Mucosa of stomach (tissue), 1 donor: ENCODE measurements around the gene PRSS27.

Source experiments
- H3K27me3 ChIP-seq: one replicate; pipeline ENCODE4 v1.7.0; 2013; ENCODE audit warnings: mild to moderate bottlenecking, low read length; ENCODE audit not compliant: control insufficient read depth, insufficient read depth
- H3K36me3 ChIP-seq: one replicate; pipeline ENCODE4 v1.7.0; 2013; ENCODE audit warnings: low read length; ENCODE audit not compliant: control insufficient read depth, insufficient read depth
- H3K4me1 ChIP-seq: one replicate; pipeline ENCODE4 v1.7.0; 2013; ENCODE audit warnings: mild to moderate bottlenecking, low read length; ENCODE audit not compliant: control insufficient read depth, insufficient read depth
- H3K4me3 ChIP-seq: one replicate; pipeline ENCODE4 v1.7.0; 2013; ENCODE audit warnings: low read length
- H3K9ac ChIP-seq: one replicate; pipeline ENCODE4 v1.7.0; 2013; ENCODE audit warnings: mild to moderate bottlenecking, low read length, moderate library complexity
- H3K9me3 ChIP-seq: one replicate; pipeline ENCODE4 v1.7.0; 2013; ENCODE audit warnings: mild to moderate bottlenecking, low read length, moderate library complexity; ENCODE audit not compliant: control insufficient read depth
- donor health status: Pancreatic carcinoma.

PRSS27 gene

DNA sequence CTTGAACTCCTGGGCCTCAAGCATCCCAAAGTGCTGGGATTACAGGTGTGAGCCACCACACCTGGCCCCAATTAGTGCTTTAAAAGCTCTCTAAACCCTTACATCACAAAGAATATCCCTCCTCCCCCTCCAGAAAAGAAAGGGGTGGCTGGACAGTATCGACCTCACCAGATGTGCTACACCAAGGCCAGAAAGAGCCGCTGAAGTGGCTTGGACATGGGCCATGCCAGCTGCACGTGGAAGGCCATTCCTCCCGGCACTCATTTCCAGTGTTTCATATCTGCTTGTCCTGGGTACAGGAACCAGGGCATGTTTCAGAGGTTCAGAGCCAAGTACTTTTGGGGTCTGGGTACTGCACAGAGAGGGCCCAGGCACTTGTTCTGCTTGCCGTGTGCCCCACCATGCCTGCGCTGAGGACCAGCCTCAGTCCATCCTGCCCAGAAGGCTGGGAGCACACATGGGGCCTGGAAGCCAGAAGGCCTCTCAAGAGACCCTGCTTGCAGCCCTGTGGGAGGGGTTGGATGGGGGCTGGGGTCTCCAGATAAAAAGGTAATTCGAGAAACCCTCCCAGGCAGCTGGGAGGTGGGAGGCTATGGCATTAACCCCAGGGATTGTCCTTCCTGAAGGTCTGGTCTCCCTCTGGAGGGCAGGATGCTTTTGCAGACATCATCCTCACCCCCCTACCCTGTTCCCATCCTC, 28.9 kb upstream of the PRSS27 start:
- no peaks in the 10 kb centered on the region for H3K36me3 ChIP-seq
- H3K9me3 ChIP-seq: no peaks in the 10 kb centered on the region
- no peak overlapping the region for H3K4me3 ChIP-seq
- H3K4me1 ChIP-seq: peaks cover 11% of the 10 kb centered on the region
- no peak overlapping the region for H3K9ac ChIP-seq
- no peaks in the 10 kb centered on the region for H3K27me3 ChIP-seq

DNA sequence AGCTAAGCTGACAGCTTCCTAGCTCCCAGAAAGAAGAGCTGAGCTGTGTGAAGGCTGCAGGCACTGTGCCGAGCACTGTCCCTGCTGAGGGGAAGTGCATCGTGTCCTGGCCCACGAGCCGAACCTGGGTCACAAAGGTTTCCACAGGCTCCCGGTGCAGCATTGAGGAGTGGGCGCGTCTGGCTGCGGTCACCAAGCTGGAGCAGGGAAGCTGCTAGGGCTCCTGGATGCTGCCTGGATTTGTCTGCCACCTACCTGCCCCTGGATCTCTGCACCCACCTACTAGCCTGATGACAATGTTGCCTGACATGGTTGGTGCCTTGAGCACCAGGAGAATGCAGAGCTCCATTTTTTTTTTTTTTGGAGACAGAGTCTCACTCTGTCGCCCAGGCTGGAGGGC, 25.9 kb upstream of the PRSS27 start:
- Histone ChIP-seq H3K4me1 (no peaks in the 10 kb centered on the region), H3K4me3 (no peak overlapping the region), H3K27me3 (no peaks in the 10 kb centered on the region), H3K9ac (no peak overlapping the region), H3K36me3 (no peaks in the 10 kb centered on the region), H3K9me3 (no peaks in the 10 kb centered on the region)

DNA sequence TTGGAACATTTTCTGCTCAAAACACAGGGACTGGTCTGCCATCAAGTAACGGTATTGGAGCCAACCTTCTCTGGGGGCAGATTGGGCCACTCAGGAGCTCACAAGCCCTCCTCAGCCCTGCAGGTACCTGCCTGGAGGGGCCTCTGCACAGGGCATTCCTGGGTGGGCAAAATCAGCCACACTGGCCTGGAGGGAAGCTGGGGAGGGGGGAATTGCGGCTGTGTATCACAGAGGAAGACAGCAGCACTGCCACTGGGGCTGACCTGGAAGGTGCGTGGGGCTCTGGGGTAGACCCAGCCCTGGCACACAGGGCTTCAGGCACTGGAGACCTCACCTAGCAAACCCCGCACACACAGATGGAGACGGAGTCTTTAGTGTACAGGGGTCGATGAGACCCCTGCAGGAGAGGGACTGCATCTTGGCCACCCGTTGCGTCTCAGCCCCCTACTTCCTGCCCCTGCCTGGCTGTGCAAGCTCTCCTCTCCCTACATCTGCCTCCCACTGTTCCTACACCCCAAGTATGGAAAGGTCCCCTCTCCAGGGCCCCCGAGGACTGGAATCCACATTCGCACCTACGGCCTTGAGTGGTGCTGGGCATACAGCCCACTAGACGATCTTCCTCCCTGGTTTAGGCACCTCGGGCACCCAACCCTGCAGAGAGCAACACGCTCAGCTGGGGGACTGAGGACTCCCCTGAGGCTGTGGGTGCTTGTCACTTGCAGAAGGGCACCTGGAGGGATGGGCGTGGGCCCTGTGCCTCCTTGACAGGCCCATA, 25.3 kb upstream of the PRSS27 start:
- no peaks in the 10 kb centered on the region for H3K27me3 ChIP-seq
- H3K36me3 ChIP-seq: no peaks in the 10 kb centered on the region
- no peak overlapping the region for H3K9ac ChIP-seq
- no peak overlapping the region for H3K4me3 ChIP-seq
- no peaks in the 10 kb centered on the region for H3K4me1 ChIP-seq
- H3K9me3 ChIP-seq: no peaks in the 10 kb centered on the region

DNA sequence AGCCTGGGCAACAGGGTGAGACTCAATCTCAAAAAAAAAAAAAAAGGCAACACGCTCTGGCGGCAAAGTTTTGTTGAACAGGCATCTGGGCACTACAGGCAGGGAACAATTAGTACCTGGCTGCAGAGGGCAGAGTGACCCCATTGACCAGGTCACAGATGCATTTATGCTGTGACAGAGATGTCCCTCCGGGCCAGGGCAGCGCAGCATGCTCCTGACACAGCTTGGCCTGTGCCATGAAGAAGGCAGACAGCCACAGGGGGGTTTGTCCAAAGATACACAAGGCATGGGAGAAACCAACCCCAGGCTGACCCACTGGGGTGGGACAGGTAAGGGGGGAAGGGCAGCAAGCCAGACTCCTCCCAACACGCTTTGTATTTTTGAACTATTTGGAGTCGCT, 24.7 kb upstream of the PRSS27 start:
- no peak overlapping the region for H3K4me3 ChIP-seq
- no peaks in the 10 kb centered on the region for H3K4me1 ChIP-seq

DNA sequence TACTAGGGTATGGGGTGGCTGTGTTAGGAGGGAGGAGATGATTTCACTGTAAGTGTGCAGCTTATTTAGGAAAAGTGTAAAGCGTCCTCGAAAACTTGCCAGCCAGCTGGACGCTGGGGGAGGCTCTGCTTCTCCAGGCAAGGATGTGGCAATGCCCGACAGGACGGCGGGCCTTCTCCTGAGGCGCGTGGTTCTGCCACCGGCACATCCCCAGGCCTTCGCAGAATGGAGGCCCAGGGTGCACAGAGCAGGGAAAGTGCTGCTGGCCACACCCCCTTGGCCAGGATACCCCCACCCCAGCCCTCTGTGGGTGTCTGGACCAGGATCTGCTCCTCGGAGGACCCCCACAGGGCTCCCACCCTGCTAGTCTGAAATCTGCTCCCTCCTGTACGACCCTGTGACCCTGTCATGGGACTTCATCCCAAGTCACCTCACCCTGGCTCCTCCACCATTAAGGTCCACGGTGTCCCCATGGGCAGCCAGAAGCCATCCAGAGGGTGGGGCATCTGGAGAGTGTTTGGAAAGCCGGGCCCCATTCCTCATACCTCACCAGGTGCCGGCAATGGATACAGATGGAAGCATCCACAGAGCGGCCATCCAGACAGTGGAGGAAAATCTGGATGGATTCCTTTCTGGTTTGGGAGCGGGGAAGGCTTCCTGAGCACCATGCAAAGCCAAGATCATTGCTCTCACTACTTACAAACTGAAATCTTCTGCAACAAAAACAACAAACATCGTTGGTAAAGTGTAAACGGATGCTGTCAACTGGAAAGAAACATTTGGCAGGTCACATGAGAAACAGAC, 23.2 kb upstream of the PRSS27 start:
- H3K4me1 ChIP-seq: no peaks in the 10 kb centered on the region
- no peaks in the 10 kb centered on the region for H3K36me3 ChIP-seq
- no peak overlapping the region for H3K4me3 ChIP-seq
- H3K9me3 ChIP-seq: no peaks in the 10 kb centered on the region
- peaks cover 11% of the 10 kb centered on the region for H3K27me3 ChIP-seq
- H3K9ac ChIP-seq: no peak overlapping the region

More for the DNA sequence above, 24.7 kb upstream of the PRSS27 start:
- H3K9ac ChIP-seq: no peak overlapping the region
- H3K27me3 ChIP-seq: peaks cover 2% of the 10 kb centered on the region
- no peaks in the 10 kb centered on the region for H3K9me3 ChIP-seq
- no peaks in the 10 kb centered on the region for H3K36me3 ChIP-seq

DNA sequence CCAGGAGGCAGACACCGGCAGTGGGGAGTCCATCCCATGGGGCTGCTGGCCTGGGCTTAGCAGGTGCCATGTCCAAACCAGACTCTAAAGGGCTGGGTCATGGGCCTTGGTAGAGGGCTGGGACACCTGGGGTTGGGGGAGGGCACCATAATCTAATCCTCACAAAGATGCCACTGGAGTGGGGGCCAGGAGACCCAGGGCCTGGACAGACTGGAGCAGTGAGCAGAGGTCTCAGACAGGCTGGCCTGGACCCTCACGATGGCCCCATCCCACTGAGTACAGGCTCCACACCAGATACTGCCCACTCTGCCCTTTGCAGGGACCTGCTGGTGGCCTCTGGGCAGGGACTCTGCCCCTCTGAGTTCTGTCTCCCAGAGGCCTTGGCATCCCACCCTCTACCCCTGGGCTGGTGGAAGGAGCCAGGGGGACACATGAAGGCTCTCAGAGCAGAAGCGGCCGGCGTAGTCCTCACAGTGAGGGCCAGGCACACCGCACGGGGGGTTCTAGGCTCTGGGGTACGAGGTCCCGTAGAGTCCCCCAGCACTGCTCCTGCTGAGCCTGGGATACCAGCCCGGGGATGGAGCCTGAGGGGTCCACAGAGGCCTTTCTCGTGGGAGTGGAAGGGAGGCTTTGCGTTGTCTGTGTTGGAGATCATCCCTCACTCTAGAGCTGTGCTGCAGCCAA, 22.4 kb upstream of the PRSS27 start:
- Histone ChIP-seq H3K36me3 (no peaks in the 10 kb centered on the region), H3K9ac (no peak overlapping the region), H3K4me3 (no peak overlapping the region), H3K4me1 (no peaks in the 10 kb centered on the region), H3K9me3 (no peaks in the 10 kb centered on the region), H3K27me3 (peaks cover 11% of the 10 kb centered on the region)

DNA sequence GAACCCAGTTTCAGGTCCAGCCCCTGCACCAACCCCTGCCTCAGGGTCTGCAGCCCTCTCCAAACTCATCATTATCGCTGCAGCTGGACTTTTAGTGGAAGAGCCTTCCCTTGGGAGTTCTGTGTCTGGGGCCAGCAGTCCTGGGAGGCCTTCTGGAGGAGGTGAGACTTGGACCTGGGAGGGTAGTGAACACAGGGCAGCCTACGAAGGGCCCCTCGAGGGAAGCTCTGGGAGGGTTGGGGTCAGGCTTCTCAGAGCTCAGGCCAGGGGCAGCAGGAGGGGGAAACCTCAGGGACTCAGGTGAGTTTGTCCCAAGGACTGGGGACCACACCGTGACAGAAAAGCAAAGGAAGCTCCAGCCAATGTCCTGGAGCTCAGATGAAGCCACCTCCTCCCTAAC, 21.1 kb upstream of the PRSS27 start:
- Histone ChIP-seq H3K27me3 (peaks cover 11% of the 10 kb centered on the region), H3K9ac (no peak overlapping the region), H3K9me3 (no peaks in the 10 kb centered on the region), H3K36me3 (no peaks in the 10 kb centered on the region), H3K4me3 (no peak overlapping the region), H3K4me1 (no peaks in the 10 kb centered on the region)

DNA sequence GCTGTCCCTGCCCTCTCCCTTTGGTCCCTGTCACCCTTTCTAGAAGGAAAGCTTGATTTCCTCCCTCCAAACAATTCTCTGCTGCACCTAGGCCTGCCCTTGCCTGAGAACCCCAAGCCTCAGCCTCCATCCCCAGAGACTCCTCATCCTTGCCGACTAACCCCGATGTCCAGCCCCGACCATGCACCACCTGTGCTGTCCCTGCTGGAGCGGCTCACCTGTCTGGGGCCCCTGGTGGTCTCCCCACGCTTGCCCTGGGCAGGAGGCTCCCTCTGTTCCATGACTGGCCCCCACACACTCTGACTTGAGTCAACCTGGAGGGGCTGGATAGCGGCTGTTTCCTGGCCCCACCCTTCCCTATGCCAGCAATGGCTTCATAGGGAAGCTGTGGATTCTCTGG, 20.5 kb upstream of the PRSS27 start:
- Histone ChIP-seq H3K36me3 (no peaks in the 10 kb centered on the region), H3K9me3 (no peaks in the 10 kb centered on the region), H3K9ac (no peak overlapping the region), H3K27me3 (peaks cover 11% of the 10 kb centered on the region), H3K4me1 (no peaks in the 10 kb centered on the region), H3K4me3 (no peak overlapping the region)

DNA sequence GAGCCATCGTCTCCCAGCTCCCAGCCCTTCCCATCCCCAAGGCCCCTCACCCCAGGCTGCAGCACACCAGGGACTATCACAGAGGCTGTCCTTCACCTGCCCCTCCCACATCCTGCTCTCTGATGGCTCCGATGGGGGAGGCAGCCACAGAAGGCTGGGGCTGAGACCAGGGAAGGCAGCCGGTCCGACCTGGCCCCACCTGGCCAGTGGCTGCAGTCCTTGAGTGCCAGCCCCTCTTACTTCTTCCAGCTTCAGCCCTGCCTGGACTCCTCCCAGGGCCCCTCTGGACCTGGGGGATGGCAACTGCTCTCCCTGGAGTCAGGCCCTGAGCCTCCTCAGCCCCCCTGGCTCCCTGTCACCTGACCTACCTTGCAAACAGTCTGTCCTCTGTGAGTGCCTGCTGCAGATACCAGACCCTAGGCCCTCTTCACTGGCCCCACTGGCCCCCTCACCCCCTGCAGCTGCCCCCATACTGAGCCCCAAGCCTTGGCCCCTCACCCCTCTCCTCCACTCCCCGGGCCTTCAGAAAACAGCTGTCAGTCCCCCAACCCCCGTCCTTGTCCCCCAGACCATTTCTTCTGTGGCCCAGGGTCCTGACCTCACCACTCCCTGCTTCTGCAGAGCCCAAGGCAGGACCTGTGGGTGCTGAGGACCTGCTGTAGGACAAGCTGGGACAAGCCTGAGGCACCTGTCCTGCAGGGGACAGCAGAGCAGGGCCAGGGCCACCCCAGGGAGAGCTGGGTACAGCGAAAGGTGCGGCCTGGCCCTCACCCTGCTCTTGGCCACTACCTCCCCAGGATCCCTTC, 19.8 kb upstream of the PRSS27 start:
- no peaks in the 10 kb centered on the region for H3K4me1 ChIP-seq
- no peaks in the 10 kb centered on the region for H3K36me3 ChIP-seq
- H3K9me3 ChIP-seq: no peaks in the 10 kb centered on the region
- H3K27me3 ChIP-seq: peaks cover 11% of the 10 kb centered on the region
- H3K4me3 ChIP-seq: no peak overlapping the region
- H3K9ac ChIP-seq: no peak overlapping the region

DNA sequence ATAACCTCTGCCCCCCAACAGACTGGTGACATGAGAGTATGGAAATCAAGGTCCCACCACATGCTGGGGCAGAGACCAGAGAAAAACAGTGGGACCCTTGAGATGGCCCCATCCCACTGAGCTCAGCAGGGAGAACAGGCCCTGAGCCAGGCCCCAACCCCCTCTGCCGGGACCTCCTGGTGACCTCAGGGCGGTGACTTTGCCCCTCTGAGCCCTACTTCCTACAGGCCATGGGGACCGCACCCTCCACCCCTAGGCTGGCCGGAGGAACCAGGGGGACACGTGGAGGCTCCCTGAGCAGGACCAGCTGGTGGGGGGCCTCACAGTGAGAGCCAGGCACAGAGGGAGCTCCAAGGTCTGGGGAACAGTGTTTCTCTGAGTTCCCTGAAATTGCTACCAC, 18.6 kb upstream of the PRSS27 start:
- Histone ChIP-seq H3K36me3 (no peaks in the 10 kb centered on the region), H3K4me3 (no peak overlapping the region), H3K9me3 (no peaks in the 10 kb centered on the region), H3K27me3 (peaks cover 11% of the 10 kb centered on the region), H3K4me1 (no peaks in the 10 kb centered on the region), H3K9ac (no peak overlapping the region)

DNA sequence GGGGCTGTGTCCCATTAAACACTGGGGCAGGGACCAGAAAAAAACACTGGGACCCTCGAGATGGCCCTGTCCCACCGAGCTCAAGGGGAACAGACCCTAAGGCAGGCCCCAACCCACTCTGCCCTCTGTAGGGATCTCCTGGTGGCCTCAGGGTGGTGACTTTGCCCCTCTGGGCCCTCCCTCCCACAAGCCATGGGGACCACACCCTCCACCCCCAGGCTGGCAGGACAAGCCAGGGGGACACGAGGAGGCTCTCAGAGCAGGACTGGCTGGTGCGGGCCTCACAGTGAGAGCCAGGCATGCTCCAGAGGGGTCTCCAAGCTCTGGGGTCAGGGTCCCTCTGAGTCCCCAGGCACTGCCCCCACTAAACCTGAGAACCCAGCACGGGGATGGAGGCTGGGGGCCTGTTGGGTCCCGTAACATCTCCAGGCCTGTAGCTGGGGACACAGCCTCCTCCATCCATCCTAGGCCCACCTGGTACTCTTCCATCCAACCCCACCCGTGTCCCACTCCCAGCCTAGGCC, 17.9 kb upstream of the PRSS27 start:
- Histone ChIP-seq H3K9ac (no peak overlapping the region), H3K9me3 (no peaks in the 10 kb centered on the region), H3K27me3 (peaks cover 11% of the 10 kb centered on the region), H3K4me1 (no peaks in the 10 kb centered on the region), H3K36me3 (no peaks in the 10 kb centered on the region), H3K4me3 (no peak overlapping the region)
